Esophagus squamous epithelium (tissue), 4 donors: ENCODE results near the gene SAMD14.

ENCODE experiments used
- POLR2A ChIP-seq, 4 donors: fragments of 450-650 bp; IDR thresholded peaks; one replicate each; pipeline ENCODE4 v1.6.1; 2017; ENCODE audit warnings: antibody characterized with exemption in 4 of 4, mild to moderate bottlenecking in 4 of 4, moderate library complexity in 3 of 4
- TF ChIP-seq, protein P1 (sequence below), 6 experiments: fragments of 450-650 bp in 4 of 6; fragments of 200-600 bp in 2 of 6; sonication (generic) in 2 of 6; IDR thresholded peaks; one replicate each; pipeline ENCODE4 v1.5.1; 2016 to 2019; ENCODE audit warnings: antibody characterized with exemption in 6 of 6, mild to moderate bottlenecking in 4 of 6, moderate library complexity in 4 of 6

DNA sequence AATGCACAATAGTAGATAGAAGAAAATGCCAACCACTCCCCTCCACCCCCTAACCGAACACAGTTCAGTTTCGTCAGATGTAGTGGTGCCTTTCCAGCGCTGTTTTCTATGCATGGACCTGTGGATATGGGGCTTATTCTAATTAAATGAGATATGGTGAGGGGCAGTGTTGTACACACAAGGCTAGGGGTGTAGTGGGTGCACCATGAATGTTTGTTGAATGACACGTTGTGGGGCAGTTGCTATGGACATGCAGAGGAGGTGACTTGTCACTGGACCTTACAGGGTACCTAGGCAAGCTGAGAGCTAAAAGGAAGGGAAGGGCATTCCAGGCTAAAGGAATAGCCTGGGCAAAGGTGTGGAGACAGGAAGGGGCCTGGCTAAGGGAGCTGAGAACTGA, 31.4 kb downstream of the SAMD14 start:
- TF ChIP-seq, protein P1, sequence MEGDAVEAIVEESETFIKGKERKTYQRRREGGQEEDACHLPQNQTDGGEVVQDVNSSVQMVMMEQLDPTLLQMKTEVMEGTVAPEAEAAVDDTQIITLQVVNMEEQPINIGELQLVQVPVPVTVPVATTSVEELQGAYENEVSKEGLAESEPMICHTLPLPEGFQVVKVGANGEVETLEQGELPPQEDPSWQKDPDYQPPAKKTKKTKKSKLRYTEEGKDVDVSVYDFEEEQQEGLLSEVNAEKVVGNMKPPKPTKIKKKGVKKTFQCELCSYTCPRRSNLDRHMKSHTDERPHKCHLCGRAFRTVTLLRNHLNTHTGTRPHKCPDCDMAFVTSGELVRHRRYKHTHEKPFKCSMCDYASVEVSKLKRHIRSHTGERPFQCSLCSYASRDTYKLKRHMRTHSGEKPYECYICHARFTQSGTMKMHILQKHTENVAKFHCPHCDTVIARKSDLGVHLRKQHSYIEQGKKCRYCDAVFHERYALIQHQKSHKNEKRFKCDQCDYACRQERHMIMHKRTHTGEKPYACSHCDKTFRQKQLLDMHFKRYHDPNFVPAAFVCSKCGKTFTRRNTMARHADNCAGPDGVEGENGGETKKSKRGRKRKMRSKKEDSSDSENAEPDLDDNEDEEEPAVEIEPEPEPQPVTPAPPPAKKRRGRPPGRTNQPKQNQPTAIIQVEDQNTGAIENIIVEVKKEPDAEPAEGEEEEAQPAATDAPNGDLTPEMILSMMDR (IDR thresholded peaks at IDR 0.05): no peak
- no peak for TF ChIP-seq POLR2A (IDR thresholded peaks at IDR 0.05)
